IPS-20b (cell line): ENCODE measurements around the gene KRTAP20-2.

Experiments used
- H3K27ac ChIP-seq: one replicate; pipeline ENCODE4 v1.5.1; 2013; ENCODE audit warnings: low read length
- H3K27me3 ChIP-seq: 2 replicates; pipeline ENCODE4 v1.6.1; 2013; ENCODE audit warnings: mild to moderate bottlenecking, low read length, inconsistent platforms; ENCODE audit not compliant: insufficient read depth
- H3K36me3 ChIP-seq: 2 replicates; pipeline ENCODE4 v1.6.1; 2013; ENCODE audit warnings: low read depth, mild to moderate bottlenecking, inconsistent platforms, low read length, moderate library complexity; ENCODE audit not compliant: insufficient read depth
- H3K4me1 ChIP-seq: 2 replicates; pipeline ENCODE4 v1.6.1; 2013; ENCODE audit warnings: mild to moderate bottlenecking, control low read depth, inconsistent platforms, low read length, moderate library complexity; ENCODE audit not compliant: insufficient read depth
- H3K4me3 ChIP-seq: 2 replicates; pipeline ENCODE4 v1.5.1; 2013; ENCODE audit warnings: mild to moderate bottlenecking, low read length, inconsistent platforms
- H3K9ac ChIP-seq: 2 replicates; pipeline ENCODE4 v1.6.1; 2013; ENCODE audit warnings: low read depth, mild to moderate bottlenecking, inconsistent platforms, low read length, moderate library complexity
- H3K9me3 ChIP-seq: 2 replicates; pipeline ENCODE4 v1.6.1; 2013; ENCODE audit warnings: mild to moderate bottlenecking, low read depth, low read length, inconsistent platforms; ENCODE audit not compliant: insufficient read depth

KRTAP20-2 gene

GRCh38 chr21:30634906-30635305, at the start of gene KRTAP20-2:
Gene KRTAP20-2, plus strand, starts transcription at chr21:30635206. Its CDS starts 58 bp downstream, at chr21:30635264.
- Histone ChIP-seq H3K9ac (no peak within 1 kb of the TSS), H3K9me3 (no peaks in the 10 kb centered on the region), H3K4me3 (no peak within 1 kb of the TSS), H3K27me3 (no peaks in the 10 kb centered on the region), H3K36me3 (no peaks in the 10 kb centered on the region), H3K27ac (no peak within 1 kb of the TSS), H3K4me1 (no peaks in the 10 kb centered on the region)

GRCh38 chr21:30590297-30590696, 44.7 kb upstream of the KRTAP20-2 start, which contains the start of gene KRTAP22-2:
Gene KRTAP22-2, minus strand, starts transcription at chr21:30590397.
- H3K27ac ChIP-seq, result no peak within 1 kb of the TSS
- no peaks in the 10 kb centered on the region for H3K27me3 ChIP-seq
- H3K9me3 ChIP-seq, result no peaks in the 10 kb centered on the region
- H3K36me3 ChIP-seq, result no peaks in the 10 kb centered on the region
- H3K9ac ChIP-seq, result no peak within 1 kb of the TSS
- H3K4me3 ChIP-seq, result no peak within 1 kb of the TSS
- H3K4me1 ChIP-seq, result no peaks in the 10 kb centered on the region

GRCh38 chr21:30592140-30592539, 42.9 kb upstream of the KRTAP20-2 start, which contains the start of gene KRTAP6-3:
Gene KRTAP6-3, plus strand, starts transcription at chr21:30592440. Its CDS starts 6 bp downstream, at chr21:30592446.
- H3K9me3 ChIP-seq, result no peaks in the 10 kb centered on the region
- H3K4me1 ChIP-seq, result no peaks in the 10 kb centered on the region
- no peak within 1 kb of the TSS for H3K9ac ChIP-seq
- no peaks in the 10 kb centered on the region for H3K36me3 ChIP-seq
- no peak within 1 kb of the TSS for H3K4me3 ChIP-seq
- no peak within 1 kb of the TSS for H3K27ac ChIP-seq
- H3K27me3 ChIP-seq, result no peaks in the 10 kb centered on the region

GRCh38 chr21:30598802-30599201, 36.2 kb upstream of the KRTAP20-2 start, which contains the start of gene KRTAP6-2:
Gene KRTAP6-2, minus strand, starts transcription at chr21:30598902. Its CDS starts 28 bp downstream, at chr21:30598874.
- H3K9ac ChIP-seq, result no peak within 1 kb of the TSS
- no peaks in the 10 kb centered on the region for H3K4me1 ChIP-seq
- H3K9me3 ChIP-seq, result no peaks in the 10 kb centered on the region
- no peak within 1 kb of the TSS for H3K4me3 ChIP-seq
- H3K27me3 ChIP-seq, result no peaks in the 10 kb centered on the region
- no peak within 1 kb of the TSS for H3K27ac ChIP-seq
- H3K36me3 ChIP-seq, result no peaks in the 10 kb centered on the region

GRCh38 chr21:30600787-30601186, 34.2 kb upstream of the KRTAP20-2 start, which contains the start of gene KRTAP22-1:
Gene KRTAP22-1, plus strand, starts transcription at chr21:30601087.
- no peaks in the 10 kb centered on the region for H3K9me3 ChIP-seq
- no peak within 1 kb of the TSS for H3K27ac ChIP-seq
- H3K27me3 ChIP-seq, result no peaks in the 10 kb centered on the region
- no peaks in the 10 kb centered on the region for H3K36me3 ChIP-seq
- H3K4me1 ChIP-seq, result no peaks in the 10 kb centered on the region
- no peak within 1 kb of the TSS for H3K4me3 ChIP-seq
- no peak within 1 kb of the TSS for H3K9ac ChIP-seq

GRCh38 chr21:30605968-30606367, 29.0 kb upstream of the KRTAP20-2 start:
- Histone ChIP-seq H3K4me3 (no peak overlapping the region), H3K9ac (no peak overlapping the region), H3K9me3 (no peaks in the 10 kb centered on the region), H3K4me1 (no peaks in the 10 kb centered on the region), H3K36me3 (no peaks in the 10 kb centered on the region), H3K27ac (no peak overlapping the region), H3K27me3 (no peaks in the 10 kb centered on the region)

- Histone ChIP-seq H3K4me1 (no peaks in the 10 kb centered on the region), H3K27ac (no peak overlapping the region), H3K4me3 (no peak overlapping the region), H3K27me3 (no peaks in the 10 kb centered on the region), H3K9ac (no peak overlapping the region), H3K36me3 (no peaks in the 10 kb centered on the region), H3K9me3 (no peaks in the 10 kb centered on the region)
Observed at GRCh38 chr21:30612132-30612531, 22.9 kb upstream of the KRTAP20-2 start.

- Histone ChIP-seq H3K27me3 (no peaks in the 10 kb centered on the region), H3K36me3 (no peaks in the 10 kb centered on the region), H3K27ac (no peak within 1 kb of the TSS), H3K9me3 (no peaks in the 10 kb centered on the region), H3K4me3 (no peak within 1 kb of the TSS), H3K9ac (no peak within 1 kb of the TSS), H3K4me1 (no peaks in the 10 kb centered on the region)
Observed at GRCh38 chr21:30613836-30614235, 21.2 kb upstream of the KRTAP20-2 start, which contains the start of gene KRTAP6-1. Gene KRTAP6-1, minus strand, starts transcription at chr21:30613930. Its CDS starts 26 bp downstream, at chr21:30613904.

GRCh38 chr21:30615199-30615598, 19.8 kb upstream of the KRTAP20-2 start:
- H3K4me1 ChIP-seq, result no peaks in the 10 kb centered on the region
- no peaks in the 10 kb centered on the region for H3K36me3 ChIP-seq
- H3K27me3 ChIP-seq, result no peaks in the 10 kb centered on the region
- no peak overlapping the region for H3K9ac ChIP-seq
- no peaks in the 10 kb centered on the region for H3K9me3 ChIP-seq
- no peak overlapping the region for H3K4me3 ChIP-seq
- no peak overlapping the region for H3K27ac ChIP-seq

GRCh38 chr21:30616125-30616524, 18.9 kb upstream of the KRTAP20-2 start, which contains the start of gene KRTAP20-1:
Gene KRTAP20-1, plus strand, starts transcription at chr21:30616425. Its CDS starts 30 bp downstream, at chr21:30616455.
- no peaks in the 10 kb centered on the region for H3K36me3 ChIP-seq
- H3K9me3 ChIP-seq, result no peaks in the 10 kb centered on the region
- H3K9ac ChIP-seq, result no peak within 1 kb of the TSS
- H3K27me3 ChIP-seq, result no peaks in the 10 kb centered on the region
- H3K4me3 ChIP-seq, result no peak within 1 kb of the TSS
- no peak within 1 kb of the TSS for H3K27ac ChIP-seq
- no peaks in the 10 kb centered on the region for H3K4me1 ChIP-seq

- no peak overlapping the region for H3K4me3 ChIP-seq
- H3K36me3 ChIP-seq, result no peaks in the 10 kb centered on the region
- no peaks in the 10 kb centered on the region for H3K4me1 ChIP-seq
- peaks cover 10% of the 10 kb centered on the region; the same call in 1 of the 2 replicates for H3K9me3 ChIP-seq
- no peaks in the 10 kb centered on the region for H3K27me3 ChIP-seq
- H3K27ac ChIP-seq, result no peak overlapping the region
- no peak overlapping the region for H3K9ac ChIP-seq
Observed at GRCh38 chr21:30620080-30620479, 14.9 kb upstream of the KRTAP20-2 start.

- no peak within 1 kb of the TSS for H3K27ac ChIP-seq
- no peaks in the 10 kb centered on the region for H3K36me3 ChIP-seq
- H3K4me3 ChIP-seq, result no peak within 1 kb of the TSS
- no peak within 1 kb of the TSS for H3K9ac ChIP-seq
- H3K27me3 ChIP-seq, result no peaks in the 10 kb centered on the region
- H3K4me1 ChIP-seq, result no peaks in the 10 kb centered on the region
- peaks cover 13% of the 10 kb centered on the region; the same call in 1 of the 2 replicates for H3K9me3 ChIP-seq
Observed at GRCh38 chr21:30620522-30620921, 14.5 kb upstream of the KRTAP20-2 start, which contains the start of gene KRTAP20-4. Gene KRTAP20-4, plus strand, starts transcription at chr21:30620627.
